ENCODE data around the gene UBQLN2.
"Not testable (repeated sequence)": the region's sequence is repeated elsewhere in the genome, so short reads cannot be mapped to it uniquely, and the experiment has no call there.

DNA sequence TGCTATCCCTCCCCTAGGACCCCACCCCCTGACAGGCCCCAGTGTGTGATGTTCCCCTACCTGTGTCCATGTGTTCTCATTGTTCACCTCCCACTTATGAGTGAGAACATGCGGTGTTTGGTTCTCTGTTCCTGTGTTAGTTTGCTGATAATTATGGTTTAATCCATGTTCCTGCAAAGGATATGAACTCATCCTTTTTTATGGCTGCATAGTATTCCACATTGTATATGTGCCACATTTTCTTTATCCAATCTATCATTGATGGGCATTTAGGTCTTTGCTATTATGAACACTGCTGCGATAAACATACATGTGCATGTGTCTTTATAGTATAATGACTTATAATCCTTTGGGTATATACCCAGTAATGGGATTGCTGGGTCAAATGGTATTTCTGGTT is 28.4 kb downstream of the UBQLN2 start:
- TF ChIP-seq EP300 (IDR thresholded peaks at IDR 0.05), result not testable (repeated sequence)
- TF ChIP-seq, protein P1, sequence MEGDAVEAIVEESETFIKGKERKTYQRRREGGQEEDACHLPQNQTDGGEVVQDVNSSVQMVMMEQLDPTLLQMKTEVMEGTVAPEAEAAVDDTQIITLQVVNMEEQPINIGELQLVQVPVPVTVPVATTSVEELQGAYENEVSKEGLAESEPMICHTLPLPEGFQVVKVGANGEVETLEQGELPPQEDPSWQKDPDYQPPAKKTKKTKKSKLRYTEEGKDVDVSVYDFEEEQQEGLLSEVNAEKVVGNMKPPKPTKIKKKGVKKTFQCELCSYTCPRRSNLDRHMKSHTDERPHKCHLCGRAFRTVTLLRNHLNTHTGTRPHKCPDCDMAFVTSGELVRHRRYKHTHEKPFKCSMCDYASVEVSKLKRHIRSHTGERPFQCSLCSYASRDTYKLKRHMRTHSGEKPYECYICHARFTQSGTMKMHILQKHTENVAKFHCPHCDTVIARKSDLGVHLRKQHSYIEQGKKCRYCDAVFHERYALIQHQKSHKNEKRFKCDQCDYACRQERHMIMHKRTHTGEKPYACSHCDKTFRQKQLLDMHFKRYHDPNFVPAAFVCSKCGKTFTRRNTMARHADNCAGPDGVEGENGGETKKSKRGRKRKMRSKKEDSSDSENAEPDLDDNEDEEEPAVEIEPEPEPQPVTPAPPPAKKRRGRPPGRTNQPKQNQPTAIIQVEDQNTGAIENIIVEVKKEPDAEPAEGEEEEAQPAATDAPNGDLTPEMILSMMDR (IDR thresholded peaks at IDR 0.05), result not testable (repeated sequence)
